HG03378 (cell line): ENCODE results near the gene PCP4.

ENCODE experiments used
- ATAC-seq: cut with Tn5 transposase; IDR thresholded peaks from one replicate; pipeline ENCODE4 v1.9.1; 2021; ENCODE audit warnings: mild to moderate bottlenecking, moderate library complexity; ENCODE audit not compliant: unreplicated experiment

Gene PCP4

DNA sequence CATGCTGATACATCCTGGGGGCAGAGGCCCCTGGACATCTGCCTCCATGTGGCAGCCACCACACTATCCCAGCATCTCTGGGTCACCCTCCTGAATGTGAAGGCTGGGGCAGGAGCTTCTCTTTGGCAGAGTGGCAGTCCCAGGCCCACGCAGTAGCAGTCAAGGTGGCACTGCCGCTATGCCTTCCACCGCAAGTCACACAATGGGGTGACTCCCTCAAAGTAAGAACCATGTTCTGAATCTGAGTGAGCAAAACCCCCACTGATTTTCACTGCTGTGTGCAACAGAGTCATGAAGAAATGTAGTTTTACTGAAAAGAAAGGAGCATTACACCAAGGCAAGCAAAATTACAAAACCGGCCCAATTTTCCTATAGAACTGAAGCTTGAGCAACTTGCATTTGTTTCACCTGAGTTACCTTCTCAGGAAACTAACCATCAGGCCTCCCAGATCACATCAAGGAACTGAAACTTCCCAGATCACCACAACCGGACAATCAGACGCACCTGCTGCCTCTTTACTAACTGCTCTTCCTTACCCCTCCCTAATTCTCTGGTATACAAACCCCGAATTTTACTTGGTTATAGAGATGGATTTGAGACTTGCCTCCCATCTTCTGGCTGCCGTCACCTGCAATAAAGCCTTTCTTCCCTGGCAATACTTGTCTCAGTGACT lies 102.6 kb downstream of the PCP4 start:
- no peak for ATAC-seq

DNA sequence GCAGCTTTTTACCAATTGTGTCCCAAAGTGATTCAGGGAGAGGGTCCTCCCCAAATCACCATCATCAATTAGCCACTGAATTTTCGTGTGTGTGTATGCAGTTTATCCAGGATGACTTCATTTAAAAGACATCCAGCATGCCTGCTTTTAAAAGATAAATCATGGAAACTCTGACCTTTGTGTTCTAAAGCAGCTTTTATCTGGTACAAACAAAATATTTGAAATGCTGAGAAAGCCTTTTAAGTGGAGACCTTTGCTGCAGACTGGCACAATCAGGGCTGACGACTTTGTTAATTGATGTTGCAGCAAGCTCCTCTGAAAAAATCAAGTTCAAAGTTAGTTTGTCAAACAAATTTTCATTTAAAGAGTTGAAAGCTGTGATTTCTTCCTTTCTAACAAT lies 104.7 kb downstream of the PCP4 start:
- no peak for ATAC-seq

DNA sequence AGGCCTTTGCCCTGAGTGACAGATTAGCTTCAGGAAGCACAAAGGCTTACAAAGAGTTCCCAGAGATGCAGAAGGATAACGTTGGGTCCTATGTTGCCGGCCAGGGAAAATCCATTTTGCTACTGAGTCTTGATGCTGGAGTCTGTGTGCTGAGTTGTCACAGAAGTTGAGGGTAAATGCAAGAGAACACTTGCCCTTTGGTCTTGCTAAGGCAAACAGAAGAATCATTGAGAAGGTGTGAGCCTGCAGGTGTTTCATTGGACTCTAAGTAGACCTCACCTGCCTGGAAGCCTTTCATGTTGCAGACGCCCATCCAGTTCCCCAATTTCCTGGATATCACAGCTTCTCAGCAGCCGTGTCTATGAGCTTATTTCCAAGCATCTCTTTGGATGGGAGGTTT lies 105.2 kb downstream of the PCP4 start:
- no peak for ATAC-seq

DNA sequence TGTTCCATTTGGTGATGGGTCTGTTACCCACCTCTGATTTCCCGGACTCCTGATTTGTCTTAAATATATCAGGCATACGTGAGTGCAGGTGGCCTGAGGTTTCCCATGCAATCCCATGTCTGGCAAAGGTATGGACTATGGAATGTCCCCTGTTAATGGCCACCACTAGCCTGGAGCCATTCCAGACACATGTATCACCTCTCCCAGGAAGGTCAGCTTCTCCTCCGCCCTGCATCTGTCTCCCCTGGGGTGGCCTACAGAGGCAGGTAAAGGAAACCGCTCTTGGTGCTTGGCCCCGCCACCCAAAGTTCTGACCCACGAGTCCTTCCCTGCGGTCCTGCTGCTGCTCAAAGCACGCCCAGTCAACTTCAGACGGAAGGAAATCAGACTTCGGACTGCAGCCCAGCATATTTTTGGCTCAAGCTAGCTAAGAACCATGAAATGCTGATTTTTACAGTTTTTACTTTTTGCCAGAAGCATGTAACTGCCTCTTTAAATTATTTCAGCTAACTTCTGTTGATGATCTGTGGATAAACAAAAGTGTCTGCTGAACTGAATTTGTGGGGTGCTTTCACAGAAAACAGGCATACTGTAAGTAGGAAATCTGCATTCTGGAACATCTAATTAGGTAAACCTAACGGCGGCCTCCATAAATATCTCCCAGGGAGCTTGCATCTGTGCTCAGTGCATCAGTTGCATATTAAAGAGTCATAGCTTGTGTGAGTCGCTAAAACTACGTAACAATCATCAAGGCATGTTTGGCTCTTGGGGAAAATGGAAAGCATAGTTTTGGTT lies 105.9 kb downstream of the PCP4 start:
- ATAC-seq = no peak

DNA sequence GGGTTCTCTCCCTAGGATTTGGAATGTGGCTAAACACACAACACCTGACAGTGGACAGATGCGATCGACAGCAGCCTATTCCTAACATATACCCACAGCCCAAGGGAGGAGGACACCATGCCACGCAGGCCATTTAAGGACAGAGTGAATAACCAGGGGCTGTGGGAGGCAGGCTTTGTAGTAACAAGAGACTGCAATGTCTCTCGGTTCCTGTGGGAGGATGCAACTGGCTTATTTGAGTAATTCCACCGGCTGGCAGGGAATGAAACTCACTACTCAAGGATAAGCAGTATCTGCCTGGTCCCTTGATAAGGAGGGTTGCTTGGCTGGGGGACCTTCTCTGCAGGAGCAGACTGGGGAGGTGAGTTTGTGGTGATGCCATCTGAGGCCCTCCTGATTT lies 109.6 kb downstream of the PCP4 start:
- no peak for ATAC-seq
